Loucy (cell line): ENCODE data around the gene MYMK.

ENCODE experiments used
- H2AFZ ChIP-seq: fragments of 200-600 bp; sonication (generic); 2 replicates; pipeline ENCODE4 v1.6.0; 2016; ENCODE audit warnings: antibody characterized with exemption, mild to moderate bottlenecking, low read length, moderate library complexity
- H3F3A ChIP-seq: fragments of 200-600 bp; 2 replicates; pipeline ENCODE4 v1.6.0; 2016; ENCODE audit warnings: antibody characterized with exemption, low read depth, mild to moderate bottlenecking
- H3K27me3 ChIP-seq: fragments of 200-600 bp; sonication (generic); 2 replicates; pipeline ENCODE4 v1.6.1; 2014; ENCODE audit warnings: low read length, mild to moderate bottlenecking; ENCODE audit not compliant: insufficient read depth, poor library complexity, severe bottlenecking
- H3K36me3 ChIP-seq: fragments of 200-600 bp; sonication (generic); 2 replicates; pipeline ENCODE4 v1.6.1; 2016; ENCODE audit warnings: low read length; ENCODE audit not compliant: insufficient read depth
- H3K4me1 ChIP-seq: fragments of 200-600 bp; sonication (generic); 2 replicates; pipeline ENCODE4 v1.5.1; 2014; ENCODE audit warnings: low read length, mild to moderate bottlenecking; ENCODE audit not compliant: insufficient read depth, poor library complexity, severe bottlenecking
- H3K4me2 ChIP-seq: fragments of 200-600 bp; sonication (generic); 2 replicates; pipeline ENCODE4 v1.6.0; 2014; ENCODE audit warnings: antibody characterized with exemption, low read length, low read depth, mild to moderate bottlenecking; ENCODE audit not compliant: poor library complexity, severe bottlenecking
- H3K4me3 ChIP-seq: fragments of 200-600 bp; sonication (generic); 2 replicates; pipeline ENCODE4 v1.5.1; 2014; ENCODE audit warnings: low read length, mild to moderate bottlenecking, mixed read lengths; ENCODE audit not compliant: poor library complexity, severe bottlenecking
- H3K79me2 ChIP-seq: fragments of 200-600 bp; sonication (generic); 2 replicates; pipeline ENCODE4 v1.6.1; 2014; ENCODE audit warnings: low read length; ENCODE audit not compliant: insufficient read depth
- H3K9ac ChIP-seq: fragments of 200-600 bp; sonication (generic); 2 replicates; pipeline ENCODE4 v1.6.0; 2014; ENCODE audit warnings: mild to moderate bottlenecking, low read depth, low read length, moderate library complexity; ENCODE audit not compliant: poor library complexity, severe bottlenecking
- H3K9me2 ChIP-seq: fragments of 200-600 bp; sonication (generic); replicated peaks from 2 replicates; pipeline ENCODE4 v1.6.1; 2016; ENCODE audit warnings: low read depth, low read length, mixed read lengths
- H3K9me3 ChIP-seq: fragments of 200-600 bp; sonication (generic); 2 replicates; pipeline ENCODE4 v1.6.1; 2014; ENCODE audit warnings: mild to moderate bottlenecking, antibody characterized with exemption, low read length, low read depth; ENCODE audit not compliant: insufficient read depth
- H4K20me1 ChIP-seq: fragments of 200-600 bp; sonication (generic); 2 replicates; pipeline ENCODE4 v1.6.0; 2014; ENCODE audit warnings: antibody characterized with exemption, low read length, mild to moderate bottlenecking; ENCODE audit not compliant: insufficient read depth, poor library complexity, severe bottlenecking
- EZH2phosphoT487 ChIP-seq: fragments of 200-600 bp; IDR thresholded peaks from 2 replicates; pipeline ENCODE4 v1.6.1; 2018; ENCODE audit warnings: antibody characterized with exemption, mild to moderate bottlenecking, moderate library complexity, borderline replicate concordance
- TF ChIP-seq, protein P1 (sequence below): fragments of 200-600 bp; sonication (generic); conservative IDR thresholded peaks from 2 replicates; pipeline ENCODE4 v1.5.1; 2014; ENCODE audit warnings: mild to moderate bottlenecking, antibody characterized with exemption, low read length

Gene MYMK

DNA sequence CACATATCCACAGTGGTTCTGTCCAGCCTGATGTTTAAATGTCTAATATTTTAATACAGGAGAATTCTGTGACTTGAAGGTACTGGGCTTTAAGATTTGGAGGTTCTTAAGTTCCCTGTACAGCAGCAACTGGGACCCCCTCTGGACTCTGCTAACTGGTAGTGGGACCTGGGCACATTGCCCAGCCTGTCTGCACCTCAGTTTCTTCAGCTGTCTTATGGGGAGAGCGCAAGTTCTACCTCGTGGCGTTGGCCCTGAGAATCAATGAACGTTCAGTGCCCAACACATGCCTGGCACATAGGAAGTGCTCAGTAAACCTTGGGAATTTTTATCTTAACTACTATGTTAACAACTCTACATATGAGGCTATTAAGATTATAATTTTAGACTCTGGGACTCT lies 47.3 kb downstream of the MYMK start:
- peaks cover 35% of the 10 kb centered on the region for H3K79me2 ChIP-seq
- H3K4me2 ChIP-seq: peak overlapping the region; percentile 97
- H3K9me2 ChIP-seq: no peaks in the 10 kb centered on the region
- H3F3A ChIP-seq: peaks cover 17% of the 10 kb centered on the region
- no peaks in the 10 kb centered on the region for H3K9me3 ChIP-seq
- no peaks in the 10 kb centered on the region for H3K27me3 ChIP-seq
- H3K4me1 ChIP-seq: peaks cover 71% of the 10 kb centered on the region
- H4K20me1 ChIP-seq: no peaks in the 10 kb centered on the region
- H2AFZ ChIP-seq: no peak overlapping the region
- peak overlapping the region; percentile 86 for H3K9ac ChIP-seq
- TF ChIP-seq, protein P1, sequence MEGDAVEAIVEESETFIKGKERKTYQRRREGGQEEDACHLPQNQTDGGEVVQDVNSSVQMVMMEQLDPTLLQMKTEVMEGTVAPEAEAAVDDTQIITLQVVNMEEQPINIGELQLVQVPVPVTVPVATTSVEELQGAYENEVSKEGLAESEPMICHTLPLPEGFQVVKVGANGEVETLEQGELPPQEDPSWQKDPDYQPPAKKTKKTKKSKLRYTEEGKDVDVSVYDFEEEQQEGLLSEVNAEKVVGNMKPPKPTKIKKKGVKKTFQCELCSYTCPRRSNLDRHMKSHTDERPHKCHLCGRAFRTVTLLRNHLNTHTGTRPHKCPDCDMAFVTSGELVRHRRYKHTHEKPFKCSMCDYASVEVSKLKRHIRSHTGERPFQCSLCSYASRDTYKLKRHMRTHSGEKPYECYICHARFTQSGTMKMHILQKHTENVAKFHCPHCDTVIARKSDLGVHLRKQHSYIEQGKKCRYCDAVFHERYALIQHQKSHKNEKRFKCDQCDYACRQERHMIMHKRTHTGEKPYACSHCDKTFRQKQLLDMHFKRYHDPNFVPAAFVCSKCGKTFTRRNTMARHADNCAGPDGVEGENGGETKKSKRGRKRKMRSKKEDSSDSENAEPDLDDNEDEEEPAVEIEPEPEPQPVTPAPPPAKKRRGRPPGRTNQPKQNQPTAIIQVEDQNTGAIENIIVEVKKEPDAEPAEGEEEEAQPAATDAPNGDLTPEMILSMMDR: no peak
- no peak for TF ChIP-seq EZH2phosphoT487
- H3K36me3 ChIP-seq: no peaks in the 10 kb centered on the region
- peak overlapping the region; percentile 81 for H3K4me3 ChIP-seq

DNA sequence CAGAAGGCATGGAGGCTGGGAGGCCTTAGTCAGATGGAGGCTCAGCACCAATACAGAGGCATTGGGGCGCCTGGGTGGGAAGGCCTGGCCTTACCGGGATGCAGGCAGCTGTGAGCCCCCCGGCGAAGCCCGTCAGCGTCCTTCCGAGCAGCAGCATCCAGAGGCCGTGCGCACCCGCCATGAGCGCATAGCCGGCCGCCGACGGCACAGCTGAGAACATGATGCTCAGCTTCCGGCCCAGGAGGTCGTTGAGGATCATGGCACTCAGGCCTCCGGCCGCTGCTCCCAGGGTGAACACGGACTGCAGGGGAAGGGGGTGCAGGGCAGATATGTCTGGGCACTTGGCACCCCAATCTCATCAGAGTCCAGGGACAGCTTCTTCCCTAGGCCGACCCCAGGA lies 47.8 kb downstream of the MYMK start:
- no peaks in the 10 kb centered on the region for H3K36me3 ChIP-seq
- peak overlapping the region; percentile 13 for H3K4me3 ChIP-seq
- H3K4me1 ChIP-seq: peaks cover 68% of the 10 kb centered on the region
- no peaks in the 10 kb centered on the region for H3K27me3 ChIP-seq
- peak overlapping the region; percentile 86 for H3K9ac ChIP-seq
- TF ChIP-seq EZH2phosphoT487: no peak
- TF ChIP-seq, protein P1: no peak
- H3F3A ChIP-seq: peaks cover 17% of the 10 kb centered on the region
- H4K20me1 ChIP-seq: no peaks in the 10 kb centered on the region
- H3K9me2 ChIP-seq: no peaks in the 10 kb centered on the region
- H3K4me2 ChIP-seq: peak overlapping the region; percentile 97
- peaks cover 35% of the 10 kb centered on the region for H3K79me2 ChIP-seq
- H2AFZ ChIP-seq: no peak overlapping the region
- H3K9me3 ChIP-seq: no peaks in the 10 kb centered on the region

DNA sequence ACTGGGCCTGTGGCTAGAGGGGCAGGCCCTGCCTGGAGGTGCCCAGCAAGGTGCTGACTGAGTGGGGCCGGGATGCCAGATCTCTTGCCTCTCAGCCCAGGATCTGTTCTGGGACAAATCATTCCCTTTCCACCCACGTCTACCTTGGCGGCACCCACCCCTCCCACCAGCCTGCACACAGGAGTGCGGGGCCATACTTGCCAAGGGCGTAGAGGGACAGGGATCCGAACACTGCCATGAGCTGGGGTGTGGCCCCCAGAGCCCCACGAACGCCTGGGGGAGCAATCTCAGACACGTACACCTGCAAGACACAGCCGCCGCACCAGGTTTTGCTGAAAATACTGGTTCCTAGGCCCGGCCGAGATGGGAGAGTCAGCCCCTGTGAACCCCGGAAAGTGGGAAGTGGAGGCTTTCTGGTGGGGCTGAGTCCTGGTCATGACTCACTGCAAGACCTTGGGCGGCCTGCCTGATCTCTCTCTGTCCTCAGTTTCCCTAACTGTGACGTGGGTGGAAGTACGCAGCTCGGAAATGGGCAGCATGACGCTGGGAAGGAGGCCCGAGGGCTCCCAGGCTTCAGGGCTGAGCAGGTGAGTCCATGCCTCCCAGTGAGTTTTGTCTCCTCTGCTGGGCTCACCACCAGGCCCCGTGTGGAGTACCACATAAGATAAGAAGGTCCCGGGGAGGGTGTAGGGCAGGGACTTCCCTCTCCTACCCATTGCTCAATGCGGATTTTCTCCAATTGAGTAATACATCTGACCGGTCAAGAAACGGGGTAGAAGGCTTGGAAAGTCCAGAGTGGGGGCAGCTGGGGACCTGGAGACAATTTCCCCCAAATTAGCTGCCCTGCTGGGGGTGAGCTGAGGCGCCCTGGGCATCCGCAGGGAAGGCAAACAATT lies 48.5 kb downstream of the MYMK start:
- H3K4me2 ChIP-seq: peak overlapping the region; percentile 97
- TF ChIP-seq, protein P1: no peak
- no peak for TF ChIP-seq EZH2phosphoT487
- peaks cover 65% of the 10 kb centered on the region for H3K4me1 ChIP-seq
- no peaks in the 10 kb centered on the region for H4K20me1 ChIP-seq
- H2AFZ ChIP-seq: no peak overlapping the region
- no peaks in the 10 kb centered on the region for H3K36me3 ChIP-seq
- no peaks in the 10 kb centered on the region for H3K9me2 ChIP-seq
- peaks cover 15% of the 10 kb centered on the region for H3F3A ChIP-seq
- no peaks in the 10 kb centered on the region for H3K27me3 ChIP-seq
- H3K9me3 ChIP-seq: no peaks in the 10 kb centered on the region
- H3K9ac ChIP-seq: peak overlapping the region; percentile 86
- peaks cover 35% of the 10 kb centered on the region for H3K79me2 ChIP-seq
- H3K4me3 ChIP-seq: peak overlapping the region; percentile 13
